PC-3 (cell line): ENCODE results near the gene AVPI1.

ENCODE experiments used
- CTCF ChIP-seq: fragments of 300-600 bp; sonication (generic); conservative IDR thresholded peaks from 2 replicates; pipeline ENCODE4 v1.5.1; 2017; ENCODE audit warnings: antibody characterized with exemption, low read depth, mild to moderate bottlenecking, low read length
- EZH2phosphoT487 ChIP-seq: fragments of 300-600 bp; sonication (generic); IDR thresholded peaks from 2 replicates; pipeline ENCODE4 v1.6.1; 2018; ENCODE audit warnings: mild to moderate bottlenecking, antibody characterized with exemption, low read length, borderline replicate concordance

- TF ChIP-seq CTCF (no peak), EZH2phosphoT487 (no peak)
Observed at GRCh38 chr10:97685395-97685958, 1.6 kb downstream of the AVPI1 start.
